IMR-90 (cell line): ENCODE results near the gene CABS1.

Experiments
- BHLHE40 ChIP-seq: fragments of 150-350 bp; IDR thresholded peaks from 2 replicates; pipeline ENCODE4 v1.6.1; 2016; ENCODE audit warnings: mild to moderate bottlenecking, low read depth, low read length
- CEBPB ChIP-seq: IDR thresholded peaks from 2 replicates; pipeline ENCODE4 v1.6.1; 2012; ENCODE audit warnings: low read depth, low read length, improper control_type of control experiment
- CHD1 ChIP-seq: IDR thresholded peaks from 2 replicates; pipeline ENCODE4 v1.6.1; 2012; ENCODE audit warnings: low read depth, low read length, improper control_type of control experiment
- CTCF ChIP-seq: conservative IDR thresholded peaks from 2 replicates; pipeline ENCODE4 v1.5.1; 2012; ENCODE audit warnings: mild to moderate bottlenecking, low read depth, low read length, improper control_type of control experiment
- ELK1 ChIP-seq: fragments of 150-350 bp; IDR thresholded peaks from 2 replicates; pipeline ENCODE4 v1.6.1; 2016; ENCODE audit warnings: low read depth, mild to moderate bottlenecking, low read length, moderate library complexity, borderline replicate concordance
- MXI1 ChIP-seq: IDR thresholded peaks from 2 replicates; pipeline ENCODE4 v1.6.1; 2012; ENCODE audit warnings: low read depth, mild to moderate bottlenecking, low read length, moderate library complexity, borderline replicate concordance
- POLR2A ChIP-seq: IDR thresholded peaks from 2 replicates; pipeline ENCODE4 v1.6.1; 2012; ENCODE audit warnings: mild to moderate bottlenecking, low read depth, low read length
- RAD21 ChIP-seq: IDR thresholded peaks from 2 replicates; pipeline ENCODE4 v1.6.1; 2012; ENCODE audit warnings: low read length, improper control_type of control experiment
- RCOR1 ChIP-seq: IDR thresholded peaks from 2 replicates; pipeline ENCODE4 v1.6.1; 2012; ENCODE audit warnings: mild to moderate bottlenecking, low read length, improper control_type of control experiment; ENCODE audit not compliant: insufficient replicate concordance
- SMC3 ChIP-seq: fragments of 150-350 bp; IDR thresholded peaks from 2 replicates; pipeline ENCODE4 v1.6.1; 2016; ENCODE audit warnings: low read depth, mild to moderate bottlenecking, antibody characterized with exemption, low read length, moderate library complexity
- USF2 ChIP-seq: fragments of 150-350 bp; IDR thresholded peaks from 2 replicates; pipeline ENCODE4 v1.6.1; 2017; ENCODE audit warnings: mild to moderate bottlenecking, antibody characterized with exemption, low read length, low read depth

GRCh38 chr4:70356185-70356584, 21.4 kb downstream of the CABS1 start:
- TF ChIP-seq RCOR1 (no peak), ELK1 (no peak), RAD21 (no peak), POLR2A (no peak), CTCF (no peak), CEBPB (no peak), BHLHE40 (no peak), MXI1 (no peak), USF2 (no peak), SMC3 (no peak), CHD1 (no peak)
